SK-N-SH treated with all-trans-retinoic acid at 6 μM for 48 hours (cell line): Measurements from ENCODE around the gene RELL2.

Source experiments
- ARNTL ChIP-seq: fragments of 450-650 bp; formaldehyde crosslinking; IDR thresholded peaks from 2 replicates; pipeline ENCODE4 v1.5.0; 2020; ENCODE audit warnings: low read depth, mild to moderate bottlenecking, moderate library complexity, borderline replicate concordance
- BACH2 ChIP-seq: fragments of 250-450 bp; sonication (Bioruptor Pico); IDR thresholded peaks from 2 replicates; pipeline ENCODE4 v1.9.0; 2021; ENCODE audit warnings: mild to moderate bottlenecking, borderline replicate concordance
- RARB ChIP-seq: fragments of 250-450 bp; sonication (Bioruptor Pico); IDR thresholded peaks from 2 replicates; pipeline ENCODE4 v1.8.0; 2021; ENCODE audit warnings: mild to moderate bottlenecking, moderate library complexity
- TCF4 ChIP-seq: fragments of 250-450 bp; sonication (Bioruptor Pico); IDR thresholded peaks from 2 replicates; pipeline ENCODE4 v1.8.0; 2021; ENCODE audit warnings: mild to moderate bottlenecking, moderate library complexity, borderline replicate concordance
- ZFP30 ChIP-seq: fragments of 450-650 bp; formaldehyde crosslinking; IDR thresholded peaks from 2 replicates; pipeline ENCODE4 v1.5.0; 2022; ENCODE audit warnings: mild to moderate bottlenecking, moderate library complexity
- ZNF70 ChIP-seq: fragments of 450-650 bp; formaldehyde crosslinking; IDR thresholded peaks from 2 replicates; pipeline ENCODE4 v1.5.0; 2020; ENCODE audit warnings: mild to moderate bottlenecking, moderate library complexity
- ZNF8 ChIP-seq: fragments of 450-650 bp; formaldehyde crosslinking; IDR thresholded peaks from 2 replicates; pipeline ENCODE4 v1.5.0; 2020; ENCODE audit warnings: mild to moderate bottlenecking, moderate library complexity
- TF ChIP-seq, protein P1 (sequence below): fragments of 250-450 bp; sonication (Bioruptor Pico); IDR thresholded peaks from 2 replicates; pipeline ENCODE4 v1.8.0; 2021; ENCODE audit warnings: low read depth, mild to moderate bottlenecking, moderate library complexity, borderline replicate concordance
- TF ChIP-seq, protein P2 (sequence below): fragments of 250-450 bp; sonication (Bioruptor Pico); IDR thresholded peaks from 2 replicates; pipeline ENCODE4 v1.5.1; 2021; ENCODE audit warnings: mild to moderate bottlenecking, moderate library complexity
- TF ChIP-seq, protein P3 (sequence below): fragments of 250-450 bp; sonication (Bioruptor Pico); IDR thresholded peaks from 2 replicates; pipeline ENCODE4 v1.8.0; 2020; ENCODE audit warnings: mild to moderate bottlenecking, moderate library complexity, borderline replicate concordance
- TF ChIP-seq, protein P4 (sequence below): fragments of 250-450 bp; sonication (Bioruptor Pico); IDR thresholded peaks from 2 replicates; pipeline ENCODE4 v1.5.0; 2020; ENCODE audit warnings: mild to moderate bottlenecking, moderate library complexity

DNA sequence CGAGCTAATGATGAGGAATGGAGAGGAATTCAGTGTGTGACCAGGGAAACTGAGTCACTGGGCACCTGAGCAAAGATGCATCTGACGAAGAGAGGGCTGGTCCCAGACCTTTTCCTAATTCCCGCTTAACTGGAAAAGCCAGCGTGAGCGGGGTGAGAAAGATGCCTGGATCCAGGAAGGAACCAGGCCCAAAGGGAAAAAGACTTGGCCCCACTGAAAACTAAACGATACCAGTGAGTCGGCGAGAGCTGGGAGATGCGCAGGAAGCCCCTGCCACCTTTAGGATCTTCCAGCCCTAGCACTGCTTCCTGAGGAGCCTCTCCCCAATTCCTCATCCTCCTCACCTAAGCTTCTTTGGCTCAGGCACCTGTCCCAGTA lies 14.9 kb downstream of the RELL2 start:
- no peak for TF ChIP-seq ZNF70 (CRISPR knock-in tag)
- TF ChIP-seq RARB (CRISPR knock-in tag), result no peak
- TF ChIP-seq ZNF8 (CRISPR knock-in tag), result no peak
- TF ChIP-seq, protein P1, sequence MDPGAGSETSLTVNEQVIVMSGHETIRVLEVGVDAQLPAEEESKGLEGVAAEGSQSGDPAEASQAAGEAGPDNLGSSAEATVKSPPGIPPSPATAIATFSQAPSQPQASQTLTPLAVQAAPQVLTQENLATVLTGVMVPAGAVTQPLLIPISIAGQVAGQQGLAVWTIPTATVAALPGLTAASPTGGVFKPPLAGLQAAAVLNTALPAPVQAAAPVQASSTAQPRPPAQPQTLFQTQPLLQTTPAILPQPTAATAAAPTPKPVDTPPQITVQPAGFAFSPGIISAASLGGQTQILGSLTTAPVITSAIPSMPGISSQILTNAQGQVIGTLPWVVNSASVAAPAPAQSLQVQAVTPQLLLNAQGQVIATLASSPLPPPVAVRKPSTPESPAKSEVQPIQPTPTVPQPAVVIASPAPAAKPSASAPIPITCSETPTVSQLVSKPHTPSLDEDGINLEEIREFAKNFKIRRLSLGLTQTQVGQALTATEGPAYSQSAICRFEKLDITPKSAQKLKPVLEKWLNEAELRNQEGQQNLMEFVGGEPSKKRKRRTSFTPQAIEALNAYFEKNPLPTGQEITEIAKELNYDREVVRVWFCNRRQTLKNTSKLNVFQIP, result no peak
- TF ChIP-seq TCF4 (CRISPR knock-in tag), result no peak
- TF ChIP-seq, protein P2, sequence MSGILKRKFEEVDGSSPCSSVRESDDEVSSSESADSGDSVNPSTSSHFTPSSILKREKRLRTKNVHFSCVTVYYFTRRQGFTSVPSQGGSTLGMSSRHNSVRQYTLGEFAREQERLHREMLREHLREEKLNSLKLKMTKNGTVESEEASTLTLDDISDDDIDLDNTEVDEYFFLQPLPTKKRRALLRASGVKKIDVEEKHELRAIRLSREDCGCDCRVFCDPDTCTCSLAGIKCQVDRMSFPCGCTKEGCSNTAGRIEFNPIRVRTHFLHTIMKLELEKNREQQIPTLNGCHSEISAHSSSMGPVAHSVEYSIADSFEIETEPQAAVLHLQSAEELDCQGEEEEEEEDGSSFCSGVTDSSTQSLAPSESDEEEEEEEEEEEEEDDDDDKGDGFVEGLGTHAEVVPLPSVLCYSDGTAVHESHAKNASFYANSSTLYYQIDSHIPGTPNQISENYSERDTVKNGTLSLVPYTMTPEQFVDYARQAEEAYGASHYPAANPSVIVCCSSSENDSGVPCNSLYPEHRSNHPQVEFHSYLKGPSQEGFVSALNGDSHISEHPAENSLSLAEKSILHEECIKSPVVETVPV (CRISPR knock-in tag), result no peak
- TF ChIP-seq BACH2 (CRISPR knock-in tag), result no peak
- TF ChIP-seq, protein P3, sequence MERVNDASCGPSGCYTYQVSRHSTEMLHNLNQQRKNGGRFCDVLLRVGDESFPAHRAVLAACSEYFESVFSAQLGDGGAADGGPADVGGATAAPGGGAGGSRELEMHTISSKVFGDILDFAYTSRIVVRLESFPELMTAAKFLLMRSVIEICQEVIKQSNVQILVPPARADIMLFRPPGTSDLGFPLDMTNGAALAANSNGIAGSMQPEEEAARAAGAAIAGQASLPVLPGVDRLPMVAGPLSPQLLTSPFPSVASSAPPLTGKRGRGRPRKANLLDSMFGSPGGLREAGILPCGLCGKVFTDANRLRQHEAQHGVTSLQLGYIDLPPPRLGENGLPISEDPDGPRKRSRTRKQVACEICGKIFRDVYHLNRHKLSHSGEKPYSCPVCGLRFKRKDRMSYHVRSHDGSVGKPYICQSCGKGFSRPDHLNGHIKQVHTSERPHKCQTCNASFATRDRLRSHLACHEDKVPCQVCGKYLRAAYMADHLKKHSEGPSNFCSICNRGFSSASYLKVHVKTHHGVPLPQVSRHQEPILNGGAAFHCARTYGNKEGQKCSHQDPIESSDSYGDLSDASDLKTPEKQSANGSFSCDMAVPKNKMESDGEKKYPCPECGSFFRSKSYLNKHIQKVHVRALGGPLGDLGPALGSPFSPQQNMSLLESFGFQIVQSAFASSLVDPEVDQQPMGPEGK (CRISPR knock-in tag), result no peak
- TF ChIP-seq ZFP30 (CRISPR knock-in tag), result no peak
- TF ChIP-seq, protein P4, sequence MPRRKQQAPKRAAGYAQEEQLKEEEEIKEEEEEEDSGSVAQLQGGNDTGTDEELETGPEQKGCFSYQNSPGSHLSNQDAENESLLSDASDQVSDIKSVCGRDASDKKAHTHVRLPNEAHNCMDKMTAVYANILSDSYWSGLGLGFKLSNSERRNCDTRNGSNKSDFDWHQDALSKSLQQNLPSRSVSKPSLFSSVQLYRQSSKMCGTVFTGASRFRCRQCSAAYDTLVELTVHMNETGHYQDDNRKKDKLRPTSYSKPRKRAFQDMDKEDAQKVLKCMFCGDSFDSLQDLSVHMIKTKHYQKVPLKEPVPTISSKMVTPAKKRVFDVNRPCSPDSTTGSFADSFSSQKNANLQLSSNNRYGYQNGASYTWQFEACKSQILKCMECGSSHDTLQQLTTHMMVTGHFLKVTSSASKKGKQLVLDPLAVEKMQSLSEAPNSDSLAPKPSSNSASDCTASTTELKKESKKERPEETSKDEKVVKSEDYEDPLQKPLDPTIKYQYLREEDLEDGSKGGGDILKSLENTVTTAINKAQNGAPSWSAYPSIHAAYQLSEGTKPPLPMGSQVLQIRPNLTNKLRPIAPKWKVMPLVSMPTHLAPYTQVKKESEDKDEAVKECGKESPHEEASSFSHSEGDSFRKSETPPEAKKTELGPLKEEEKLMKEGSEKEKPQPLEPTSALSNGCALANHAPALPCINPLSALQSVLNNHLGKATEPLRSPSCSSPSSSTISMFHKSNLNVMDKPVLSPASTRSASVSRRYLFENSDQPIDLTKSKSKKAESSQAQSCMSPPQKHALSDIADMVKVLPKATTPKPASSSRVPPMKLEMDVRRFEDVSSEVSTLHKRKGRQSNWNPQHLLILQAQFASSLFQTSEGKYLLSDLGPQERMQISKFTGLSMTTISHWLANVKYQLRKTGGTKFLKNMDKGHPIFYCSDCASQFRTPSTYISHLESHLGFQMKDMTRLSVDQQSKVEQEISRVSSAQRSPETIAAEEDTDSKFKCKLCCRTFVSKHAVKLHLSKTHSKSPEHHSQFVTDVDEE (CRISPR knock-in tag), result no peak
- no peak for TF ChIP-seq ARNTL (CRISPR knock-in tag)
